GM12874 (cell line): ENCODE results near the gene DLEC1.

ENCODE experiments used
- CTCF ChIP-seq: IDR thresholded peaks from 2 replicates; pipeline ENCODE4 v1.5.1; 2011; ENCODE audit warnings: low read depth, mild to moderate bottlenecking, control low read depth, low read length, moderate library complexity; ENCODE audit not compliant: insufficient read depth

The DLEC1 gene

GRCh38 chr3:38016847-38017444, 22.1 kb upstream of the DLEC1 start:
- no peak for TF ChIP-seq CTCF

GRCh38 chr3:38017445-38018295, 21.3 kb upstream of the DLEC1 start:
- no peak for TF ChIP-seq CTCF

- TF ChIP-seq CTCF = no peak
Observed at GRCh38 chr3:38018296-38019266, 20.4 kb upstream of the DLEC1 start.

GRCh38 chr3:38019658-38020341, 19.2 kb upstream of the DLEC1 start:
- TF ChIP-seq CTCF = no peak

GRCh38 chr3:38020342-38020726, 18.7 kb upstream of the DLEC1 start:
- no peak for TF ChIP-seq CTCF

- TF ChIP-seq CTCF = no peak
Observed at GRCh38 chr3:38021196-38021595, 17.8 kb upstream of the DLEC1 start.

- no peak for TF ChIP-seq CTCF
Observed at GRCh38 chr3:38022301-38022700, 16.7 kb upstream of the DLEC1 start.
